ENCODE results near the gene PRR14. TPM values are rescaled to one million over a fixed set of nuclear protein-coding genes. Genes with fewer than 3 reads are reported as not detected.
"Not testable (repeated sequence)": the region's sequence is repeated elsewhere in the genome, so short reads cannot be mapped to it uniquely, and the experiment has no call there.

Gene PRR14
- total and polyA plus RNA-seq, 10 of the 15 experiments (the other 5 are each of a cell fraction or from before 2014, with no cell fraction given), result 2.5 to 66.8 (median 19.2) TPM

GRCh38 chr16:30703071-30703470 lies 52.3 kb downstream of the PRR14 start:
- H3K4me2 ChIP-seq (ENCODE audit: control insufficient read depth, insufficient read depth); H3K27me3 ChIP-seq (replicated peaks in 1 of 2; ENCODE audit: control insufficient read depth in 2 of 2, insufficient read depth in 2 of 2, low read length in 1 of 2); H3K4me3 ChIP-seq; ATAC-seq; DNase-seq (ENCODE audit: low read depth, low spot score); H4K20me1 ChIP-seq (ENCODE audit: control insufficient read depth, insufficient read depth); SMC1A ChIA-PET (ENCODE audit: uncharacterized antibody, unreplicated experiment); FAIRE-seq; RAD21 ChIA-PET (ENCODE audit: unreplicated experiment); CTCF ChIA-PET; H3K9me3 ChIP-seq (replicated peaks; ENCODE audit: control insufficient read depth, insufficient read depth, low read length); in situ Hi-C loops (cut with MboI); H2AFZ ChIP-seq (ENCODE audit: control insufficient read depth, low read depth, low read length); H3K9ac ChIP-seq (ENCODE audit: control insufficient read depth, insufficient read depth, low read length); intact Hi-C loops (cut with micrococcal nuclease; ENCODE audit: unreplicated experiment); H3K4me1 ChIP-seq (ENCODE audit: control insufficient read depth, insufficient read depth, low read length); H3K27ac ChIP-seq (ENCODE audit: control insufficient read depth, insufficient read depth); BruUV-seq (replicated peaks): not testable (repeated sequence)
- H3K79me2 ChIP-seq (ENCODE audit: control insufficient read depth, insufficient read depth, low read length), result peaks cover 34% of the 10 kb centered on the region
- 92% methylated on average over 9 of the region's 12 CpGs for WGBS (ENCODE audit: insufficient coverage, insufficient replicate concordance, low lambda C conversion rate, missing lambda C conversion rate)
- POLR2A ChIA-PET, result interaction anchor here (0.6 to 0.7 kb wide), 2 partner anchors 14 to 644 kb away, joined by 4 read pairs; no protein-coding TSS in a partner anchor
- H3K36me3 ChIP-seq (ENCODE audit: control insufficient read depth in 2 of 2, insufficient read depth in 2 of 2, low read length in 1 of 2), result peaks cover 23 to 55% of the 10 kb centered on the region in 2 experiments

DNA sequence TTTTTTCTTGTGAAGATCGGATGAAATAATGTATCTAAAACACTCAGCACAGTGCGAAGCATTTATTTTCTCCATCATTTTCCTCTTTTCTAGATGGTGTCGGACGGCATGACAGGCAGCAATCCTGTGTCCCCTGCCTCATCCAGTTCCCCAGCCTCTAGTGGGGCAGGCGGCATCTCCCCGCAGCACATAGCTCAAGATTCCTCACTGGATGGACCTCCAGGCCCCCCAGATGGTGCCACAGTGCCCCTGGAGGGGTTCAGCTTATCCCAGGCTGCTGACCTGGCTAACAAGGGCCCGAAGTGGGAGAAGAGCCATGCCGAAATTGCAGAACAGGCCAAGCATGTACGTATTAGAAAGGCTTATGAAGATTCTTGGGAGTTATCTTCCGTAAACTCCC lies 53.2 kb downstream of the PRR14 start:
- in situ Hi-C loops (cut with MboI), result no loop called here
- Histone ChIP-seq H2AFZ (ENCODE audit: control insufficient read depth, low read depth, low read length) (no peak overlapping the region), H3K36me3 (ENCODE audit: control insufficient read depth in 2 of 2, insufficient read depth in 2 of 2, low read length in 1 of 2) (peaks cover 24 to 64% of the 10 kb centered on the region in 2 experiments), H3K4me2 (ENCODE audit: control insufficient read depth, insufficient read depth) (no peak overlapping the region), H3K9me3 (replicated peaks; ENCODE audit: control insufficient read depth, insufficient read depth, low read length) (no peaks in the 10 kb centered on the region), H3K27ac (ENCODE audit: control insufficient read depth, insufficient read depth) (no peak overlapping the region), H3K79me2 (ENCODE audit: control insufficient read depth, insufficient read depth, low read length) (peaks cover 29% of the 10 kb centered on the region), H4K20me1 (ENCODE audit: control insufficient read depth, insufficient read depth) (no peaks in the 10 kb centered on the region), H3K27me3 (replicated peaks in 1 of 2; ENCODE audit: control insufficient read depth in 2 of 2, insufficient read depth in 2 of 2, low read length in 1 of 2) (no peaks in the 10 kb centered on the region), H3K4me1 (ENCODE audit: control insufficient read depth, insufficient read depth, low read length) (peaks cover 6% of the 10 kb centered on the region; the same call in 1 of the 2 replicates), H3K9ac (ENCODE audit: control insufficient read depth, insufficient read depth, low read length) (no peak overlapping the region), H3K4me3 (no peak overlapping the region)
- CTCF ChIA-PET, result no interaction called here
- POLR2A ChIA-PET, result interaction anchor here (0.8 kb wide), 1 partner anchor 11 kb away, joined by 4 read pairs; no protein-coding TSS in a partner anchor
- FAIRE-seq (no peak), DNase-seq (ENCODE audit: low read depth, low spot score) (no peak), ATAC-seq (no peak)
- intact Hi-C loops (cut with micrococcal nuclease; ENCODE audit: unreplicated experiment), result no loop called here
- RAD21 ChIA-PET (ENCODE audit: unreplicated experiment), result no interaction called here
- 97% methylated on average over 10 of the region's 10 CpGs for WGBS (ENCODE audit: insufficient coverage, insufficient replicate concordance, low lambda C conversion rate, missing lambda C conversion rate)
- SMC1A ChIA-PET (ENCODE audit: uncharacterized antibody, unreplicated experiment), result interaction anchor here (1.1 kb wide), 1 partner anchor 16 kb away, joined by 3 read pairs; no protein-coding TSS in a partner anchor
- BruUV-seq (replicated peaks), result no TSS peak
- no peak for TF ChIP-seq BHLHE40 (IDR thresholded peaks at IDR 0.05; ENCODE audit: borderline replicate concordance in 1 of 2, low read depth in 2 of 2, low read length in 1 of 2)
- TF ChIP-seq ZZZ3 (IDR thresholded peaks at IDR 0.05; ENCODE audit: control insufficient read depth, insufficient read length, low read depth), result no peak
- no peak for TF ChIP-seq MYC (IDR thresholded peaks at IDR 0.05; ENCODE audit: insufficient read depth, insufficient read length, insufficient replicate concordance, low read length, severe bottlenecking)
- TF ChIP-seq ZBTB4 (CRISPR knock-in tag; IDR thresholded peaks at IDR 0.05), result no peak
- TF ChIP-seq, protein P1, sequence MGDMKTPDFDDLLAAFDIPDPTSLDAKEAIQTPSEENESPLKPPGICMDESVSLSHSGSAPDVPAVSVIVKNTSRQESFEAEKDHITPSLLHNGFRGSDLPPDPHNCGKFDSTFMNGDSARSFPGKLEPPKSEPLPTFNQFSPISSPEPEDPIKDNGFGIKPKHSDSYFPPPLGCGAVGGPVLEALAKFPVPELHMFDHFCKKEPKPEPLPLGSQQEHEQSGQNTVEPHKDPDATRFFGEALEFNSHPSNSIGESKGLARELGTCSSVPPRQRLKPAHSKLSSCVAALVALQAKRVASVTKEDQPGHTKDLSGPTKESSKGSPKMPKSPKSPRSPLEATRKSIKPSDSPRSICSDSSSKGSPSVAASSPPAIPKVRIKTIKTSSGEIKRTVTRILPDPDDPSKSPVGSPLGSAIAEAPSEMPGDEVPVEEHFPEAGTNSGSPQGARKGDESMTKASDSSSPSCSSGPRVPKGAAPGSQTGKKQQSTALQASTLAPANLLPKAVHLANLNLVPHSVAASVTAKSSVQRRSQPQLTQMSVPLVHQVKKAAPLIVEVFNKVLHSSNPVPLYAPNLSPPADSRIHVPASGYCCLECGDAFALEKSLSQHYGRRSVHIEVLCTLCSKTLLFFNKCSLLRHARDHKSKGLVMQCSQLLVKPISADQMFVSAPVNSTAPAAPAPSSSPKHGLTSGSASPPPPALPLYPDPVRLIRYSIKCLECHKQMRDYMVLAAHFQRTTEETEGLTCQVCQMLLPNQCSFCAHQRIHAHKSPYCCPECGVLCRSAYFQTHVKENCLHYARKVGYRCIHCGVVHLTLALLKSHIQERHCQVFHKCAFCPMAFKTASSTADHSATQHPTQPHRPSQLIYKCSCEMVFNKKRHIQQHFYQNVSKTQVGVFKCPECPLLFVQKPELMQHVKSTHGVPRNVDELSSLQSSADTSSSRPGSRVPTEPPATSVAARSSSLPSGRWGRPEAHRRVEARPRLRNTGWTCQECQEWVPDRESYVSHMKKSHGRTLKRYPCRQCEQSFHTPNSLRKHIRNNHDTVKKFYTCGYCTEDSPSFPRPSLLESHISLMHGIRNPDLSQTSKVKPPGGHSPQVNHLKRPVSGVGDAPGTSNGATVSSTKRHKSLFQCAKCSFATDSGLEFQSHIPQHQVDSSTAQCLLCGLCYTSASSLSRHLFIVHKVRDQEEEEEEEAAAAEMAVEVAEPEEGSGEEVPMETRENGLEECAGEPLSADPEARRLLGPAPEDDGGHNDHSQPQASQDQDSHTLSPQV (IDR thresholded peaks at IDR 0.05), result no peak
